GM19238 (cell line): ENCODE data around the gene CTRL.
A peak's percentile ranks its signal among the peaks of the same experiment; 100 is the strongest.
"Not testable (repeated sequence)": the region's sequence is repeated elsewhere in the genome, so short reads cannot be mapped to it uniquely, and the experiment has no call there.

Experiments
- DNase-seq: peaks from one replicate; pipeline ENCODE4 v3.0.0; 2011; ENCODE audit warnings: low spot score; ENCODE audit not compliant: insufficient read length

Gene CTRL

GRCh38 chr16:67941469-67942199 lies 10.0 kb upstream of the CTRL start:
- DNase-seq = no peak

- DNase-seq = no peak
These were observed 8.9 kb upstream of the CTRL start for GRCh38 chr16:67940446-67941089.

- DNase-seq = no peak
These were observed 8.1 kb upstream of the CTRL start for GRCh38 chr16:67939507-67940445.

- DNase-seq = not testable (repeated sequence)
These were observed 6.1 kb upstream of the CTRL start for GRCh38 chr16:67937713-67938112.

GRCh38 chr16:67936880-67937605 lies 5.4 kb upstream of the CTRL start:
- DNase-seq = peak; percentile 88

- DNase-seq = peak; percentile 60
These were observed 4.6 kb upstream of the CTRL start, which contains the start of gene PSMB10 for GRCh38 chr16:67936124-67936879. TSS of gene PSMB10 (minus strand) at chr16:67936850. CDS start at chr16:67936749, 101 bp downstream.

GRCh38 chr16:67935402-67936123 lies 3.9 kb upstream of the CTRL start:
- peak; percentile 99 for DNase-seq

- no peak for DNase-seq
These were observed 3.4 kb upstream of the CTRL start for GRCh38 chr16:67935101-67935401.

- DNase-seq = no peak
These were observed 2.8 kb upstream of the CTRL start for GRCh38 chr16:67934306-67935100.

- no peak for DNase-seq
These were observed 2.1 kb upstream of the CTRL start for GRCh38 chr16:67933805-67934204.

GRCh38 chr16:67932462-67932840 lies 789 bp upstream of the CTRL start:
- DNase-seq = no peak

GRCh38 chr16:67930678-67931211 lies 917 bp downstream of the CTRL start:
- no peak for DNase-seq

- no peak for DNase-seq
These were observed 1.5 kb downstream of the CTRL start for GRCh38 chr16:67930191-67930590.

- DNase-seq = peak; percentile 77
These were observed 2.9 kb downstream of the CTRL start for GRCh38 chr16:67928561-67929364.

GRCh38 chr16:67928147-67928546 lies 3.5 kb downstream of the CTRL start:
- no peak for DNase-seq

GRCh38 chr16:67927131-67927941 lies 4.3 kb downstream of the CTRL start:
- no peak for DNase-seq

GRCh38 chr16:67926181-67926750 lies 5.4 kb downstream of the CTRL start:
- no peak for DNase-seq
